H9 (cell line): Measurements from ENCODE around the gene AFF1. TPM values are rescaled to one million over a fixed set of nuclear protein-coding genes. Genes with fewer than 3 reads are reported as not detected.

Experiments
- DNase-seq: peaks from one replicate; pipeline ENCODE4 v3.0.0-alpha.2; 2017
- H2AFZ ChIP-seq: one replicate; pipeline ENCODE4 v1.6.1; 2013; ENCODE audit warnings: mild to moderate bottlenecking, low read length, control low read depth, moderate library complexity
- H2AK5ac ChIP-seq: 2 replicates; pipeline ENCODE4 v1.6.1; 2013; ENCODE audit warnings: low read length, control low read depth, mixed read lengths; ENCODE audit not compliant: insufficient read length
- H2BK120ac ChIP-seq: one replicate; pipeline ENCODE4 v1.6.1; 2013; ENCODE audit warnings: low read depth, mild to moderate bottlenecking, low read length, control low read depth, inconsistent platforms; ENCODE audit not compliant: poor library complexity, severe bottlenecking
- H2BK12ac ChIP-seq: 2 replicates; pipeline ENCODE4 v1.6.1; 2013; ENCODE audit warnings: low read length, control low read depth, mixed read lengths, low read depth; ENCODE audit not compliant: insufficient read length
- H2BK15ac ChIP-seq: 2 replicates; pipeline ENCODE4 v1.6.1; 2013; ENCODE audit warnings: low read depth, low read length, control low read depth
- H2BK20ac ChIP-seq: one replicate; pipeline ENCODE4 v1.6.1; 2013; ENCODE audit warnings: low read depth, mild to moderate bottlenecking, low read length, control low read depth, inconsistent platforms; ENCODE audit not compliant: poor library complexity, severe bottlenecking
- H2BK5ac ChIP-seq: 2 replicates; pipeline ENCODE4 v1.6.1; 2013; ENCODE audit warnings: low read length, control low read depth, mixed read lengths; ENCODE audit not compliant: insufficient read length
- H3K14ac ChIP-seq: 2 replicates; pipeline ENCODE4 v1.6.1; 2013; ENCODE audit warnings: low read length, control low read depth; ENCODE audit not compliant: insufficient read depth
- H3K18ac ChIP-seq: 2 replicates; pipeline ENCODE4 v1.6.1; 2013; ENCODE audit warnings: low read depth, mild to moderate bottlenecking, mixed read lengths, low read length, control low read depth; ENCODE audit not compliant: insufficient read length
- H3K23ac ChIP-seq: 2 replicates; pipeline ENCODE4 v1.6.1; 2013; ENCODE audit warnings: low read length, control low read depth, mixed read lengths, low read depth; ENCODE audit not compliant: insufficient read length
- H3K23me2 ChIP-seq: 2 replicates; pipeline ENCODE4 v1.6.1; 2013; ENCODE audit warnings: low read depth, mild to moderate bottlenecking, mixed read lengths, low read length, control low read depth; ENCODE audit not compliant: insufficient read length, poor library complexity, severe bottlenecking
- H3K27ac ChIP-seq: 2 replicates; pipeline ENCODE4 v1.5.1; 2013; ENCODE audit warnings: low read length, control low read depth, mixed read lengths, low read depth; ENCODE audit not compliant: insufficient read length
- H3K27me3 ChIP-seq: 2 replicates; pipeline ENCODE4 v1.6.1; 2013; ENCODE audit warnings: low read length, control low read depth, inconsistent platforms; ENCODE audit not compliant: insufficient read depth
- H3K4ac ChIP-seq: 2 replicates; pipeline ENCODE4 v1.6.1; 2013; ENCODE audit warnings: low read depth, mild to moderate bottlenecking, control low read depth, inconsistent platforms, low read length, moderate library complexity
- H3K4me1 ChIP-seq: 2 replicates; pipeline ENCODE4 v1.6.1; 2013; ENCODE audit warnings: low read length, control low read depth, inconsistent platforms; ENCODE audit not compliant: insufficient read depth
- H3K4me2 ChIP-seq: 2 replicates; pipeline ENCODE4 v1.6.1; 2013; ENCODE audit warnings: low read length, control low read depth, mixed read lengths; ENCODE audit not compliant: insufficient read length, insufficient read depth
- H3K56ac ChIP-seq: 2 replicates; pipeline ENCODE4 v1.6.1; 2013; ENCODE audit warnings: low read depth, mild to moderate bottlenecking, mixed read lengths, low read length, control low read depth; ENCODE audit not compliant: insufficient read length
- H3K79me1 ChIP-seq: 2 replicates; pipeline ENCODE4 v1.6.1; 2013; ENCODE audit warnings: low read depth, mild to moderate bottlenecking, moderate library complexity, low read length, control low read depth, inconsistent platforms; ENCODE audit not compliant: insufficient read depth, poor library complexity, severe bottlenecking
- H3K79me2 ChIP-seq: 2 replicates; pipeline ENCODE4 v1.6.1; 2013; ENCODE audit warnings: low read length, control low read depth, inconsistent platforms; ENCODE audit not compliant: insufficient read depth
- H3K9ac ChIP-seq: 2 replicates; pipeline ENCODE4 v1.6.1; 2013; ENCODE audit warnings: low read length, control low read depth, mixed read lengths; ENCODE audit not compliant: insufficient read length; ENCODE audit errors: extremely low read depth
- H3K9me3 ChIP-seq: one replicate; pipeline ENCODE4 v1.6.1; 2013; ENCODE audit warnings: low read depth, low read length, inconsistent platforms; ENCODE audit not compliant: control insufficient read depth
- H3T11ph ChIP-seq: one replicate; pipeline ENCODE4 v1.6.1; 2013; ENCODE audit warnings: mild to moderate bottlenecking, low read length, control low read depth, inconsistent platforms
- H4K20me1 ChIP-seq: one replicate; pipeline ENCODE4 v1.6.1; 2013; ENCODE audit not compliant: control insufficient read depth, insufficient read length, insufficient read depth
- H4K5ac ChIP-seq: 2 replicates; pipeline ENCODE4 v1.6.1; 2013; ENCODE audit warnings: low read depth, mild to moderate bottlenecking, mixed read lengths, low read length, control low read depth; ENCODE audit not compliant: insufficient read length
- H4K8ac ChIP-seq: replicated peaks from 2 replicates; pipeline ENCODE4 v1.6.1; 2013; ENCODE audit warnings: low read length, control low read depth, mixed read lengths, low read depth; ENCODE audit not compliant: insufficient read length
- H4K91ac ChIP-seq: 2 replicates; pipeline ENCODE4 v1.6.1; 2013; ENCODE audit warnings: low read depth, mild to moderate bottlenecking, moderate library complexity, mixed read lengths, low read length, control low read depth; ENCODE audit not compliant: insufficient read length
- H3K27ac Mint-ChIP-seq, 3 experiments: 2 replicates in 2 of 3; 3 replicates in 1 of 3; pipeline ENCODE4 v1.8.0; 2020 to 2021; ENCODE audit warnings: mixed read lengths in 3 of 3, mild to moderate bottlenecking in 1 of 3, moderate library complexity in 1 of 3
- H3K27me3 Mint-ChIP-seq: 2 replicates; pipeline ENCODE4 v1.8.0; 2021; ENCODE audit warnings: low read depth, mild to moderate bottlenecking, moderate library complexity, mixed read lengths
- H3K36me3 Mint-ChIP-seq, 3 experiments: 2 replicates in 2 of 3; 3 replicates in 1 of 3; pipeline ENCODE4 v1.8.0; 2020 to 2021; ENCODE audit warnings: low read depth in 3 of 3, mixed read lengths in 3 of 3; ENCODE audit not compliant: insufficient read depth in 1 of 3
- H3K4me1 Mint-ChIP-seq, 2 experiments: 2 replicates each; pipeline ENCODE4 v1.8.0; 2020; ENCODE audit warnings: mixed read lengths in 2 of 2
- H3K4me3 Mint-ChIP-seq, 2 experiments: 2 replicates in 1 of 2; 3 replicates in 1 of 2; pipeline ENCODE4 v1.8.0; 2020 to 2021; ENCODE audit warnings: mild to moderate bottlenecking in 2 of 2, mixed read lengths in 2 of 2, moderate library complexity in 1 of 2
- H3K9me3 Mint-ChIP-seq, 2 experiments: 2 replicates in 1 of 2; 3 replicates in 1 of 2; pipeline ENCODE4 v1.8.0; 2020; ENCODE audit warnings: mild to moderate bottlenecking in 2 of 2, mixed read lengths in 2 of 2, moderate library complexity in 1 of 2
- CTCF ChIP-seq: fragments of 200-600 bp; sonication (generic); conservative IDR thresholded peaks from 3 replicates; pipeline ENCODE4 v1.8.0; 2021; ENCODE audit warnings: antibody characterized with exemption, mild to moderate bottlenecking
- WGBS: extraction: QIAGEN DNeasy Blood & Tissue Kit; methylation state at CpG from one replicate; pipeline ENCODE4 v1.1.7; 2013; ENCODE audit warnings: missing lambda C conversion rate, low lambda C conversion rate, mixed read lengths; ENCODE audit not compliant: insufficient read length; ENCODE audit errors: extremely low coverage; 5-methylcytosine and 5-hydroxymethylcytosine counted together
- total RNA-seq: library from RNA; stranded (reverse); gene quantifications from 2 replicates; pipeline ENCODE4 v1.2.1, GENCODE V29; 2021

AFF1 gene
- total RNA-seq, 1 experiment from 2014 or later = 74.5 TPM

- no peak overlapping the region for H2AFZ ChIP-seq
These were observed 59.3 kb downstream of the AFF1 start for GRCh38 chr4:86993909-86994681.

More at GRCh38 chr4:86993909-86994681, 59.3 kb downstream of the AFF1 start:
- no peak overlapping the region for H2BK15ac ChIP-seq
- H3K14ac ChIP-seq = no peak overlapping the region
- no peak for TF ChIP-seq CTCF
- H3K23ac ChIP-seq = no peak overlapping the region
- H2BK12ac ChIP-seq = no peak overlapping the region
- H4K20me1 ChIP-seq = no peaks in the 10 kb centered on the region
- WGBS = no CpG with 5 or more reads among the region's 6 CpGs
- H3K9ac ChIP-seq = no peak overlapping the region
- no peak overlapping the region for H3K4me2 ChIP-seq
- DNase-seq = no peak
- no peak overlapping the region for H4K91ac ChIP-seq
- H2BK20ac ChIP-seq = no peak overlapping the region
- no peak overlapping the region for H3T11ph ChIP-seq
- Mint-ChIP-seq H3K36me3 (peaks cover 15 to 22% (median 18%) of the 10 kb centered on the region in 3 experiments), H3K27me3 (no peaks in the 10 kb centered on the region), H3K4me3 (no peak overlapping the region), H3K27ac (peak overlapping the region; percentile 32 to 72 (median 42); a peak in 4 of 7 replicates), H3K4me1 (peaks cover 25 to 28% of the 10 kb centered on the region in 2 experiments), H3K9me3 (peaks cover 4 to 7% of the 10 kb centered on the region in 2 experiments)
- no peak overlapping the region for H3K18ac ChIP-seq
- no peak overlapping the region for H3K56ac ChIP-seq
- no peaks in the 10 kb centered on the region for H3K27me3 ChIP-seq
- H3K4ac ChIP-seq = no peak overlapping the region
- H2AK5ac ChIP-seq = no peak overlapping the region
- no peaks in the 10 kb centered on the region for H3K9me3 ChIP-seq
- H3K79me2 ChIP-seq = 0 out of 2 replicates have a peak, but pooled peaks cover 3% of the 10 kb centered on the region
- H4K8ac ChIP-seq = no peak overlapping the region
- H2BK5ac ChIP-seq = no peak overlapping the region
- H3K4me1 ChIP-seq = peaks cover 4% of the 10 kb centered on the region
- no peaks in the 10 kb centered on the region for H3K23me2 ChIP-seq
- H3K79me1 ChIP-seq = no peaks in the 10 kb centered on the region
- no peak overlapping the region for H3K27ac ChIP-seq
- no peak overlapping the region for H2BK120ac ChIP-seq
- H4K5ac ChIP-seq = no peak overlapping the region
